Keratinocyte (primary cell): Measurements from ENCODE around the gene TSHZ2. TPM values are rescaled to one million over a fixed set of nuclear protein-coding genes. Genes with fewer than 3 reads are reported as not detected.

ENCODE experiments used
- polyA plus RNA-seq, 5 experiments: library from polyadenylated mRNA; depleted of rRNA in 3 of 5; stranded (reverse) in 3 of 5; stranded (forward) in 1 of 5; unstranded in 1 of 5; fragments of >200 nt; gene quantifications; 1 replicate in 1 of 5; 2 replicates in 3 of 5; 3 replicates in 1 of 5; pipeline versions ENCODE4 v1.2.1 to v1.2.3, GENCODE V29; 2011 to 2012; ENCODE audit warnings: missing spikeins in 2 of 5, low read depth in 1 of 5, low replicate concordance in 1 of 5
- small RNA-seq, 3 experiments: library from RNA; depleted of rRNA; stranded (forward); fragments of <200 nt; gene quantifications; one replicate each; pipeline ENCODE3, GENCODE V24; 2012; ENCODE audit warnings: low read depth in 3 of 3, low replicate concordance in 1 of 3; ENCODE audit not compliant: insufficient read length in 3 of 3

TSHZ2 gene
- polyA plus RNA-seq, 1 donor (not counting 4 experiments of a cell fraction or from before 2014, with no cell fraction given), result 1.1 TPM

Small RNAs within 50 kb of the gene (small RNA-seq; reads per million reads assigned to genes)
- gene RF00019, result 0 reads per million in 3 experiments
